K562 (cell line): Measurements from ENCODE around the gene RAB5A. TPM values are rescaled to one million over a fixed set of nuclear protein-coding genes. Genes with fewer than 3 reads are reported as not detected.

Experiments used
- ARHGAP35 ChIP-seq: fragments of 450-650 bp; IDR thresholded peaks from 2 replicates; pipeline ENCODE4 v1.6.1; 2018; ENCODE audit not compliant: partially characterized antibody
- BMI1 ChIP-seq: fragments of 150-350 bp; IDR thresholded peaks from 2 replicates; pipeline ENCODE4 v1.6.1; 2014; ENCODE audit warnings: low read length
- C11orf30 ChIP-seq: fragments of 450-650 bp; IDR thresholded peaks from 2 replicates; pipeline ENCODE4 v1.6.1; 2016; ENCODE audit warnings: low read depth, mild to moderate bottlenecking
- HNRNPL ChIP-seq: fragments of 200-400 bp; formaldehyde crosslinking; IDR thresholded peaks from 2 replicates; pipeline ENCODE4 v1.6.1; 2017; ENCODE audit warnings: low read depth, mild to moderate bottlenecking, low read length
- MYBL2 ChIP-seq, 2 experiments: fragments of 450-650 bp in 1 of 2; sonication (generic) in 1 of 2; formaldehyde crosslinking in 1 of 2; IDR thresholded peaks; 2 replicates each; pipeline versions ENCODE4 v1.6.1 to v1.8.1; 2017 to 2022; ENCODE audit warnings: borderline replicate concordance in 1 of 2, inconsistent platforms in 1 of 2, low read depth in 1 of 2, mild to moderate bottlenecking in 1 of 2, missing genetic modification reagents in 1 of 2, moderate library complexity in 1 of 2
- NBN ChIP-seq: fragments of 450-650 bp; IDR thresholded peaks from 2 replicates; pipeline ENCODE4 v1.6.1; 2016; ENCODE audit warnings: low read depth, mild to moderate bottlenecking
- PHB2 ChIP-seq: fragments of 450-650 bp; IDR thresholded peaks from 2 replicates; pipeline ENCODE4 v1.6.1; 2017; ENCODE audit warnings: low read depth
- SRSF1 ChIP-seq: fragments of 200-400 bp; formaldehyde crosslinking; IDR thresholded peaks from 2 replicates; pipeline ENCODE4 v1.6.1; 2017; ENCODE audit warnings: mild to moderate bottlenecking, low read depth, low read length, moderate library complexity
- ZNF143 ChIP-seq: sonication (generic); formaldehyde crosslinking; IDR thresholded peaks from 2 replicates; pipeline ENCODE4 v1.9.0; 2022; ENCODE audit warnings: mild to moderate bottlenecking, missing genetic modification reagents
- ZNF197 ChIP-seq: fragments of 200-800 bp; sonication (Bioruptor generic); IDR thresholded peaks from 2 replicates; pipeline ENCODE4 v1.6.1; 2016; ENCODE audit warnings: low read depth, missing genetic modification characterization, missing compliant biosample characterization
- ZNF75A ChIP-seq: fragments of 450-650 bp; formaldehyde crosslinking; IDR thresholded peaks from 2 replicates; pipeline ENCODE4 v1.4.0; 2020; ENCODE audit warnings: mild to moderate bottlenecking
- polyA plus RNA-seq, 8 experiments: library from polyadenylated mRNA; depleted of rRNA in 4 of 8; stranded (reverse) in 5 of 8; unstranded in 3 of 8; fragments of >200 nt; fragmentation: Nextera tagmentation in 2 of 8; fragmentation: Illumina TruSeq in 1 of 8; extraction: Ambion mirVana in 2 of 8; extraction: Trizol in 1 of 8; gene quantifications; 2 replicates each; pipeline versions ENCODE4 v1.2.1 to v1.2.3, GENCODE V29; 2011 to 2014; ENCODE audit warnings: inconsistent platforms in 1 of 8, missing spikeins in 1 of 8
- total RNA-seq, 7 experiments: library from RNA; depleted of rRNA in 6 of 7; stranded (reverse); fragments of >200 nt in 6 of 7; fragmentation: Illumina TruSeq in 2 of 7; extraction: Trizol in 2 of 7; gene quantifications; 2 replicates each; pipeline versions ENCODE4 v1.2.1 to v1.2.3, GENCODE V29; 2011 to 2021; ENCODE audit warnings: low replicate concordance in 1 of 7
- TF ChIP-seq, protein P1 (sequence below), 2 experiments: IDR thresholded peaks in 1 of 2; conservative IDR thresholded peaks in 1 of 2; 2 replicates each; pipeline ENCODE4 v1.6.1; 2016; ENCODE audit warnings: low read depth in 2 of 2, mild to moderate bottlenecking in 1 of 2, missing compliant biosample characterization in 1 of 2, missing genetic modification characterization in 1 of 2, moderate library complexity in 1 of 2
- TF ChIP-seq, protein P2 (sequence below): fragments of 450-650 bp; formaldehyde crosslinking; IDR thresholded peaks from 2 replicates; pipeline ENCODE4 v1.4.0; 2020; ENCODE audit warnings: mild to moderate bottlenecking, moderate library complexity
- TF ChIP-seq, protein P3 (sequence below): fragments of 450-650 bp; conservative IDR thresholded peaks from 2 replicates; pipeline ENCODE4 v1.6.1; 2016; ENCODE audit warnings: missing genetic modification characterization, low read depth, mild to moderate bottlenecking, missing compliant biosample characterization, moderate library complexity
- TF ChIP-seq, protein P4 (sequence below): fragments of 250-450 bp; sonication (Bioruptor Pico); IDR thresholded peaks from 2 replicates; pipeline ENCODE4 v1.4.0; 2020; ENCODE audit warnings: mild to moderate bottlenecking, moderate library complexity, borderline replicate concordance
- TF ChIP-seq, protein P5 (sequence below), 2 experiments: IDR thresholded peaks; 2 replicates each; pipeline ENCODE4 v1.6.1; 2011; ENCODE audit warnings: borderline replicate concordance in 1 of 2, control low read depth in 1 of 2, low read depth in 1 of 2, low read length in 1 of 2, mild to moderate bottlenecking in 1 of 2, mixed read lengths in 1 of 2, moderate library complexity in 1 of 2; ENCODE audit not compliant: insufficient read depth in 1 of 2, insufficient read length in 1 of 2, poor library complexity in 1 of 2, severe bottlenecking in 1 of 2; ENCODE audit errors: extremely low read depth in 1 of 2

The RAB5A gene
- total and polyA plus RNA-seq, 9 of the 15 experiments (the other 6 are each of a cell fraction or from before 2014, with no cell fraction given) = 28.3 to 64.2 (median 49.0) TPM

DNA sequence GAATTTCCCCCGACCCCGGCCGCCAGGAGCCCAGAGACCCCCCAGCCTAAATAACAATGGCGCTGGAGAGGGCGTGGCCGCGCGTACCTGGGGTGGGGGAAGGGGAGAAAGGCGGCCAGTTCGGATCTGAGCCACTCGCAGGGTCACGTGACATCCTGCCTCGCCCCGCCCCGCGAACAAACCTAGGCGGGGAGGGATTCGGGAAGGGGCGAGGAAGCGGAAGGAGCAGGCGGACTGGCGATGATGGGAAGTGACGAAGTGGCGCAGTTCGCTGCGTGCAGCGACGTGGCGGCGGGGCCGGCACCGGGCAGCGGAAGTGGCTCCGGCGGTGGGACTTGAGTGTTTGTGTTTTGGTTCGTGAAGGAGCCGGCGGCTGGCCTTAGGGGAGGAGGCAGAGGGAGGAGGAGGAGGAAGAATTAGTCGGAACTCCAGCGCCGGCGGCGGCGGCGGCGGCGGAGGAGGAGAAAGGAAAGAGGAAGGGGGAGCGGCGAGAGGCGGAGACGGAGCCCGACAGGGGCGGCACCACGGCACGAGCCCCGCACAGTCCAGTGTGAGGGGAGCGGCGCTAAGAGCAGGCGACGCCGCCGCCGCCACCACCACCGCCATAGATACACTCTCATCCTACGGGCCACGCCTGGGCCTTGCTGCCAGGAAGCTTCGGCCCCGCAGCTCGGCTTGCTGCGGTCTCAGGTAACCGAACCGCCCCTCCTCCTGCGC lies at the start of gene RAB5A (continued):
- TF ChIP-seq, protein P1, sequence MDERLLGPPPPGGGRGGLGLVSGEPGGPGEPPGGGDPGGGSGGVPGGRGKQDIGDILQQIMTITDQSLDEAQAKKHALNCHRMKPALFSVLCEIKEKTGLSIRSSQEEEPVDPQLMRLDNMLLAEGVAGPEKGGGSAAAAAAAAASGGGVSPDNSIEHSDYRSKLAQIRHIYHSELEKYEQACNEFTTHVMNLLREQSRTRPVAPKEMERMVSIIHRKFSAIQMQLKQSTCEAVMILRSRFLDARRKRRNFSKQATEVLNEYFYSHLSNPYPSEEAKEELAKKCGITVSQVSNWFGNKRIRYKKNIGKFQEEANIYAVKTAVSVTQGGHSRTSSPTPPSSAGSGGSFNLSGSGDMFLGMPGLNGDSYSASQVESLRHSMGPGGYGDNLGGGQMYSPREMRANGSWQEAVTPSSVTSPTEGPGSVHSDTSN (CRISPR knock-in tag; IDR thresholded peaks at IDR 0.05; ENCODE audit: low read depth) = no peak
- TF ChIP-seq, protein P1 (tag; conservative IDR thresholded peaks at IDR 0.05; ENCODE audit: low read depth) = no peak
- TF ChIP-seq BMI1 = no peak
- peak; percentile 61; the same call in 1 of the 2 replicates for TF ChIP-seq HNRNPL
- TF ChIP-seq, protein P2, sequence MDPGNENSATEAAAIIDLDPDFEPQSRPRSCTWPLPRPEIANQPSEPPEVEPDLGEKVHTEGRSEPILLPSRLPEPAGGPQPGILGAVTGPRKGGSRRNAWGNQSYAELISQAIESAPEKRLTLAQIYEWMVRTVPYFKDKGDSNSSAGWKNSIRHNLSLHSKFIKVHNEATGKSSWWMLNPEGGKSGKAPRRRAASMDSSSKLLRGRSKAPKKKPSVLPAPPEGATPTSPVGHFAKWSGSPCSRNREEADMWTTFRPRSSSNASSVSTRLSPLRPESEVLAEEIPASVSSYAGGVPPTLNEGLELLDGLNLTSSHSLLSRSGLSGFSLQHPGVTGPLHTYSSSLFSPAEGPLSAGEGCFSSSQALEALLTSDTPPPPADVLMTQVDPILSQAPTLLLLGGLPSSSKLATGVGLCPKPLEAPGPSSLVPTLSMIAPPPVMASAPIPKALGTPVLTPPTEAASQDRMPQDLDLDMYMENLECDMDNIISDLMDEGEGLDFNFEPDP = no peak
- TF ChIP-seq C11orf30 = peak; percentile 79
- TF ChIP-seq ZNF143 (CRISPR knock-in tag) = no peak
- TF ChIP-seq, protein P3, sequence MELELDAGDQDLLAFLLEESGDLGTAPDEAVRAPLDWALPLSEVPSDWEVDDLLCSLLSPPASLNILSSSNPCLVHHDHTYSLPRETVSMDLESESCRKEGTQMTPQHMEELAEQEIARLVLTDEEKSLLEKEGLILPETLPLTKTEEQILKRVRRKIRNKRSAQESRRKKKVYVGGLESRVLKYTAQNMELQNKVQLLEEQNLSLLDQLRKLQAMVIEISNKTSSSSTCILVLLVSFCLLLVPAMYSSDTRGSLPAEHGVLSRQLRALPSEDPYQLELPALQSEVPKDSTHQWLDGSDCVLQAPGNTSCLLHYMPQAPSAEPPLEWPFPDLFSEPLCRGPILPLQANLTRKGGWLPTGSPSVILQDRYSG (tag) = no peak
- TF ChIP-seq NBN = peak; percentile 94; the same call in 1 of the 2 replicates
- no peak for TF ChIP-seq ARHGAP35
- no peak for TF ChIP-seq ZNF197 (CRISPR knock-in tag)
- 0 out of 2 replicates have a peak, but pooled peaks have one; percentile 57 for TF ChIP-seq SRSF1
- TF ChIP-seq, protein P4, sequence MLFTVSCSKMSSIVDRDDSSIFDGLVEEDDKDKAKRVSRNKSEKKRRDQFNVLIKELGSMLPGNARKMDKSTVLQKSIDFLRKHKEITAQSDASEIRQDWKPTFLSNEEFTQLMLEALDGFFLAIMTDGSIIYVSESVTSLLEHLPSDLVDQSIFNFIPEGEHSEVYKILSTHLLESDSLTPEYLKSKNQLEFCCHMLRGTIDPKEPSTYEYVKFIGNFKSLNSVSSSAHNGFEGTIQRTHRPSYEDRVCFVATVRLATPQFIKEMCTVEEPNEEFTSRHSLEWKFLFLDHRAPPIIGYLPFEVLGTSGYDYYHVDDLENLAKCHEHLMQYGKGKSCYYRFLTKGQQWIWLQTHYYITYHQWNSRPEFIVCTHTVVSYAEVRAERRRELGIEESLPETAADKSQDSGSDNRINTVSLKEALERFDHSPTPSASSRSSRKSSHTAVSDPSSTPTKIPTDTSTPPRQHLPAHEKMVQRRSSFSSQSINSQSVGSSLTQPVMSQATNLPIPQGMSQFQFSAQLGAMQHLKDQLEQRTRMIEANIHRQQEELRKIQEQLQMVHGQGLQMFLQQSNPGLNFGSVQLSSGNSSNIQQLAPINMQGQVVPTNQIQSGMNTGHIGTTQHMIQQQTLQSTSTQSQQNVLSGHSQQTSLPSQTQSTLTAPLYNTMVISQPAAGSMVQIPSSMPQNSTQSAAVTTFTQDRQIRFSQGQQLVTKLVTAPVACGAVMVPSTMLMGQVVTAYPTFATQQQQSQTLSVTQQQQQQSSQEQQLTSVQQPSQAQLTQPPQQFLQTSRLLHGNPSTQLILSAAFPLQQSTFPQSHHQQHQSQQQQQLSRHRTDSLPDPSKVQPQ (CRISPR knock-in tag) = no peak
- no peak for TF ChIP-seq PHB2
- TF ChIP-seq, protein P5, sequence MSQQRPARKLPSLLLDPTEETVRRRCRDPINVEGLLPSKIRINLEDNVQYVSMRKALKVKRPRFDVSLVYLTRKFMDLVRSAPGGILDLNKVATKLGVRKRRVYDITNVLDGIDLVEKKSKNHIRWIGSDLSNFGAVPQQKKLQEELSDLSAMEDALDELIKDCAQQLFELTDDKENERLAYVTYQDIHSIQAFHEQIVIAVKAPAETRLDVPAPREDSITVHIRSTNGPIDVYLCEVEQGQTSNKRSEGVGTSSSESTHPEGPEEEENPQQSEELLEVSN (IDR thresholded peaks at IDR 0.05; ENCODE audit: borderline replicate concordance in 1 of 2, extremely low read depth in 1 of 2, insufficient read depth in 1 of 2, insufficient read length in 1 of 2, low read depth in 1 of 2, low read length in 1 of 2, poor library complexity in 1 of 2, severe bottlenecking in 1 of 2) = peak in 1 of 2 experiments; percentile 70
- no peak for TF ChIP-seq ZNF75A
- no peak for TF ChIP-seq MYBL2 (IDR thresholded peaks at IDR 0.05; ENCODE audit: low read depth)
- no peak for TF ChIP-seq MYBL2 (CRISPR knock-in tag; IDR thresholded peaks at IDR 0.05; ENCODE audit: borderline replicate concordance)
